Esophagus muscularis mucosa (tissue), 4 donors: ENCODE measurements around the gene ATOX1. TPM values are rescaled to one million over a fixed set of nuclear protein-coding genes. Genes with fewer than 3 reads are reported as not detected.

Experiments
- DNase-seq: peaks from one replicate; pipeline ENCODE4 v3.0.0-alpha.2; 2017; ENCODE audit errors: extremely low spot score
- H3K27ac ChIP-seq, 4 donors: fragments of 200-600 bp; sonication (generic); replicated peaks in 1 of 4; 1 replicate in 3 of 4; 2 replicates in 1 of 4; pipeline ENCODE4 v1.5.1; 2016 to 2019; ENCODE audit warnings: mild to moderate bottlenecking in 1 of 4
- H3K27me3 ChIP-seq, 4 donors: fragments of 200-600 bp; sonication (generic); one replicate each; pipeline versions ENCODE4 v1.5.1 to v1.6.0; 2016 to 2019
- H3K36me3 ChIP-seq, 4 donors: fragments of 200-600 bp; sonication (generic); one replicate each; pipeline ENCODE4 v1.5.1; 2016 to 2019
- H3K4me1 ChIP-seq, 4 donors: fragments of 200-600 bp; sonication (generic); one replicate each; pipeline ENCODE4 v1.5.1; 2016 to 2019
- H3K4me3 ChIP-seq, 4 donors: fragments of 200-600 bp; sonication (generic); 1 replicate in 2 of 4; 2 replicates in 2 of 4; pipeline ENCODE4 v1.5.1; 2016 to 2019; ENCODE audit warnings: mild to moderate bottlenecking in 4 of 4, moderate library complexity in 1 of 4
- H3K9me3 ChIP-seq, 4 donors: fragments of 200-600 bp; sonication (generic); 1 replicate in 3 of 4; 2 replicates in 1 of 4; pipeline ENCODE4 v1.5.1; 2016 to 2019
- CTCF ChIP-seq, 3 experiments: fragments of 200-600 bp in 2 of 3; fragments of 450-650 bp in 1 of 3; sonication (generic) in 2 of 3; IDR thresholded peaks; one replicate each; pipeline ENCODE4 v1.5.1; 2017 to 2019; ENCODE audit warnings: antibody characterized with exemption in 3 of 3, mild to moderate bottlenecking in 2 of 3, moderate library complexity in 1 of 3
- EP300 ChIP-seq: sonication (generic); formaldehyde crosslinking; IDR thresholded peaks from one replicate; pipeline ENCODE4 v1.6.1; 2017; ENCODE audit warnings: antibody characterized with exemption
- POLR2A ChIP-seq: fragments of 450-650 bp; IDR thresholded peaks from one replicate; pipeline ENCODE4 v1.6.1; 2017; ENCODE audit warnings: antibody characterized with exemption, moderate library complexity, mild to moderate bottlenecking, low read depth
- POLR2AphosphoS5 ChIP-seq, 2 donors: sonication (generic); formaldehyde crosslinking; IDR thresholded peaks; one replicate each; pipeline ENCODE4 v1.6.1; 2017; ENCODE audit warnings: antibody characterized with exemption in 2 of 2
- WGBS: methylation state at CpG from one replicate; pipeline ENCODE4 v1.1.5; 2018; 5-methylcytosine and 5-hydroxymethylcytosine counted together
- intact Hi-C: fragments of 100-400 bp; cut with DNase I; formaldehyde crosslinking; loops from one replicate; pipeline ENCODE4 v1.15.1; 2023
- total RNA-seq, 4 donors: library from RNA; depleted of rRNA; stranded (reverse); fragments of >200 nt; gene quantifications; one replicate each; pipeline versions ENCODE4 v1.1.0 to v1.2.1, GENCODE V29; 2016

The ATOX1 gene
- total RNA-seq, result 100 to 1,000 TPM; 101 to 144 (median 114) TPM

- 12% methylated on average over 13 of the region's 61 CpGs for WGBS
- peak within 1 kb of the TSS; percentile 78 to 96 (median 92) for H3K4me3 ChIP-seq
- peak; percentile 96 for DNase-seq
- TF ChIP-seq POLR2A (peak; percentile 35), EP300 (no peak), CTCF (IDR thresholded peaks at IDR 0.05) (peak; percentile 21 to 23 (median 23)), POLR2AphosphoS5 (IDR thresholded peaks at IDR 0.05) (peak; percentile 93 to 95)
- H3K9me3 ChIP-seq, result no peaks in the 10 kb centered on the region
- H3K27me3 ChIP-seq, result no peaks in the 10 kb centered on the region
- intact Hi-C loops, result no loop called here
- H3K36me3 ChIP-seq, result peaks cover 0 to 2% (median under 1%) of the 10 kb centered on the region in 4 donors
- peaks cover 16 to 44% (median 33%) of the 10 kb centered on the region in 4 donors for H3K4me1 ChIP-seq
- H3K27ac ChIP-seq, result peak within 1 kb of the TSS; percentile 83 to 91 (median 89)
Measured at GRCh38 chr5:151758430-151759241, at the start of gene ATOX1. ATOX1 (minus strand) TSS chr5:151758631; CDS start chr5:151758551, 80 bp downstream.

- peaks cover 32 to 79% (median 60%) of the 10 kb centered on the region in 4 donors for H3K36me3 ChIP-seq
- no peak for DNase-seq
- TF ChIP-seq POLR2A (no peak), POLR2AphosphoS5 (IDR thresholded peaks at IDR 0.05) (peak in 1 of 2 donors; percentile 55)
- peak overlapping the region in 1 of 4 donors; percentile 23 for H3K27ac ChIP-seq
- H3K9me3 ChIP-seq, result no peaks in the 10 kb centered on the region
- intact Hi-C loops, result no loop called here
- 96% methylated on average over 3 of the region's 3 CpGs for WGBS
- peaks cover 16 to 23% (median 19%) of the 10 kb centered on the region in 4 donors for H3K4me1 ChIP-seq
- no peaks in the 10 kb centered on the region for H3K27me3 ChIP-seq
- H3K4me3 ChIP-seq, result no peak overlapping the region
Measured at GRCh38 chr5:151805414-151806223, 47.2 kb upstream of the ATOX1 start.

- Histone ChIP-seq H3K27me3 (no peaks in the 10 kb centered on the region), H3K4me3 (no peak overlapping the region), H3K4me1 (peaks cover 0 to 5% (median 1%) of the 10 kb centered on the region in 4 donors), H3K36me3 (peaks cover 75 to 100% (median 87%) of the 10 kb centered on the region in 4 donors), H3K9me3 (no peaks in the 10 kb centered on the region), H3K27ac (no peak overlapping the region)
- no peak for TF ChIP-seq POLR2AphosphoS5 (IDR thresholded peaks at IDR 0.05)
- DNase-seq, result no peak
- 80% methylated on average over 2 of the region's 2 CpGs for WGBS
- intact Hi-C loops, result no loop called here
Measured at GRCh38 chr5:151800532-151800931, 42.1 kb upstream of the ATOX1 start.

GRCh38 chr5:151799407-151799806 is 41.0 kb upstream of the ATOX1 start:
- TF ChIP-seq POLR2AphosphoS5 (IDR thresholded peaks at IDR 0.05) (no peak), EP300 (no peak), CTCF (IDR thresholded peaks at IDR 0.05) (no peak), POLR2A (no peak)
- H3K4me1 ChIP-seq, result peaks cover 0 to 3% (median 0%) of the 10 kb centered on the region in 4 donors
- 73% methylated on average over 3 of the region's 3 CpGs for WGBS
- DNase-seq, result no peak
- peaks cover 82 to 100% (median 92%) of the 10 kb centered on the region in 4 donors for H3K36me3 ChIP-seq
- no peak overlapping the region for H3K4me3 ChIP-seq
- H3K9me3 ChIP-seq, result no peaks in the 10 kb centered on the region
- H3K27ac ChIP-seq, result no peak overlapping the region
- intact Hi-C loops, result no loop called here
- H3K27me3 ChIP-seq, result no peaks in the 10 kb centered on the region

GRCh38 chr5:151798674-151799073 is 40.2 kb upstream of the ATOX1 start:
- Histone ChIP-seq H3K27me3 (no peaks in the 10 kb centered on the region), H3K27ac (no peak overlapping the region), H3K4me3 (no peak overlapping the region), H3K4me1 (peaks cover 0 to 3% (median 0%) of the 10 kb centered on the region in 4 donors), H3K36me3 (peaks cover 79 to 100% (median 91%) of the 10 kb centered on the region in 4 donors), H3K9me3 (no peaks in the 10 kb centered on the region)
- 88% methylated on average over 3 of the region's 3 CpGs for WGBS
- intact Hi-C loops, result no loop called here
- DNase-seq, result no peak
- no peak for TF ChIP-seq EP300
- no peak for TF ChIP-seq POLR2A

- WGBS, result 86% methylated on average over 1 of the region's 1 CpG
- no peaks in the 10 kb centered on the region for H3K27me3 ChIP-seq
- H3K36me3 ChIP-seq, result peaks cover 72 to 100% (median 86%) of the 10 kb centered on the region in 4 donors
- DNase-seq, result no peak
- H3K27ac ChIP-seq, result no peak overlapping the region
- TF ChIP-seq POLR2AphosphoS5 (IDR thresholded peaks at IDR 0.05), result no peak
- no peak for TF ChIP-seq EP300
- no peak for TF ChIP-seq CTCF (IDR thresholded peaks at IDR 0.05)
- no peak for TF ChIP-seq POLR2A
- intact Hi-C loops, result no loop called here
- H3K4me1 ChIP-seq, result peaks cover 0 to 3% (median 0%) of the 10 kb centered on the region in 4 donors
- H3K4me3 ChIP-seq, result no peak overlapping the region
- H3K9me3 ChIP-seq, result no peaks in the 10 kb centered on the region
Measured at GRCh38 chr5:151795426-151795825, 37.0 kb upstream of the ATOX1 start.
